GM08714 (cell line): ENCODE data around the gene ARGLU1.

ENCODE experiments used
- H3K4me3 ChIP-seq: fragments of 200-500 bp; sonication (Bioruptor generic); 2 replicates; pipeline ENCODE4 v1.5.1; 2014; ENCODE audit warnings: mild to moderate bottlenecking, low read length, inconsistent platforms
- ZNF274 ChIP-seq: IDR thresholded peaks from 2 replicates; pipeline ENCODE4 v1.6.1; 2012; ENCODE audit warnings: mild to moderate bottlenecking, low read depth, low read length

The ARGLU1 gene

DNA sequence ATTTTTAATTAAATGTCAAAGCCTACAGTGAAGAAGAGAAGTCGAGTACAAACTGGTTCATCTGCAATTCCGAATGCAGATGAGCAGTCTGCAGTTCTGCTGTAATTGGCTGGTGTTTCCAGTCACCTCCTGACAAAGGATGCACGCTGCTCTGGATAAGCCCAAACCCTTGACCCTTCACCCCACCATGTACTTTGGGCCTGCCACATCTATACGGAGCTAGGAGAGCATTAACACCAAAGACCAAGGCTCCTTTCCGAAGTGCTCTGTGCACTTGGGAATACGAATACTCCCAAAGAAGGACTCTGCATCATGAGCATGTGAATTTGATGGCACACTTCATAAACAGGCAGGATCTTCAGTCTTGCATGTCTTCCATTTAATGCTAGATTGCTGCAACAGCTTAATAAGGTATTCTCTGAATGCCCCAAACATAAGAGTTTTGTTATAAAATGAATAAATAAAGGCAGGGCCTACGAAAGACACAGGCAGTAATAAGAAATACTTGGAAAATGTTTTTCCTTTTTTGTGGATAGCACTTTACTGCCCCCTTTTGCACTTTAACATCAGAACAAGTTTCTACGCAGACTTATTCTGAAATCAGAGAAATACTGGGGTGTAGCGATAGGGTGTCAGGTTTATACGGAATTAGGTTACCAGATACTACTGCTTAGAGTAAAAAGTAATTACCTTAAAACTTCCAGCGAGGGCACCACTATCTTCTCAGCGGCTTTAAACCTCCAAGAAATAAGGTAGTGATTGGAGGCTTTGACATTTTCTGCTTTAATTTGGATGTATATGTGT is 47.5 kb downstream of the ARGLU1 start:
- no peak overlapping the region for H3K4me3 ChIP-seq
- no peak for TF ChIP-seq ZNF274

GRCh38 chr13:106518512-106518911 is 49.4 kb downstream of the ARGLU1 start:
- no peak overlapping the region for H3K4me3 ChIP-seq
- no peak for TF ChIP-seq ZNF274

- no peak overlapping the region for H3K4me3 ChIP-seq
- no peak for TF ChIP-seq ZNF274
Measured at GRCh38 chr13:106517109-106517847, 50.7 kb downstream of the ARGLU1 start.

DNA sequence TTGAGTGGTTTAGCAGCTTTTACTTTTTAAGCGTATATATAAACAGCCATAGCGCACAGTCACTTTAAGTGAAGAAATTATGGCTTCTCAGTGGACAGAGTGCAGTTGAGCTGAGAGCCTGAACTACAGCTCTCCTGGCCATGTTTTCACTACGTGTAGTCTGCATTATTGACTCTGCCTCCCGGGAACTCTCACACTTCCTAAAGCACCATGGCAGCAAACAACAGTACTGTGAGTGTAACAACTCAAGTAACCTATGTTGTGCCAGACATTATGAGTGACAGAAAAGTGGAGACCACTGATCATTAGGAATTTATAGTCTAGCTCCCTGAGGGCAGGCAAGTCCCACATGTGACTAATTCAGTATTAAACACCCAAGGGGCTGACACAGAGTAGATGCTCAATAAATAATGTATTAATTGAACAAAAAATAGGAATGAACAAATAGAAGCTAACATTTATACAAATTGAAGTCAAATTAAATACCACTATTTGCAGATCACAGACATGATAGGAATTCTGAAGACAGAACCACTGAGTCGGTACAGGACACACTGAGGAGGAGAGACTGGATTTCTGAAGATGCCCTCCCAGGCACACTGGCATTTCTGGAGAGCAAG is 52.2 kb downstream of the ARGLU1 start:
- no peak overlapping the region for H3K4me3 ChIP-seq
- TF ChIP-seq ZNF274, result no peak

- TF ChIP-seq ZNF274, result no peak
- no peak overlapping the region for H3K4me3 ChIP-seq
Measured at GRCh38 chr13:106514928-106515634, 52.9 kb downstream of the ARGLU1 start.

DNA sequence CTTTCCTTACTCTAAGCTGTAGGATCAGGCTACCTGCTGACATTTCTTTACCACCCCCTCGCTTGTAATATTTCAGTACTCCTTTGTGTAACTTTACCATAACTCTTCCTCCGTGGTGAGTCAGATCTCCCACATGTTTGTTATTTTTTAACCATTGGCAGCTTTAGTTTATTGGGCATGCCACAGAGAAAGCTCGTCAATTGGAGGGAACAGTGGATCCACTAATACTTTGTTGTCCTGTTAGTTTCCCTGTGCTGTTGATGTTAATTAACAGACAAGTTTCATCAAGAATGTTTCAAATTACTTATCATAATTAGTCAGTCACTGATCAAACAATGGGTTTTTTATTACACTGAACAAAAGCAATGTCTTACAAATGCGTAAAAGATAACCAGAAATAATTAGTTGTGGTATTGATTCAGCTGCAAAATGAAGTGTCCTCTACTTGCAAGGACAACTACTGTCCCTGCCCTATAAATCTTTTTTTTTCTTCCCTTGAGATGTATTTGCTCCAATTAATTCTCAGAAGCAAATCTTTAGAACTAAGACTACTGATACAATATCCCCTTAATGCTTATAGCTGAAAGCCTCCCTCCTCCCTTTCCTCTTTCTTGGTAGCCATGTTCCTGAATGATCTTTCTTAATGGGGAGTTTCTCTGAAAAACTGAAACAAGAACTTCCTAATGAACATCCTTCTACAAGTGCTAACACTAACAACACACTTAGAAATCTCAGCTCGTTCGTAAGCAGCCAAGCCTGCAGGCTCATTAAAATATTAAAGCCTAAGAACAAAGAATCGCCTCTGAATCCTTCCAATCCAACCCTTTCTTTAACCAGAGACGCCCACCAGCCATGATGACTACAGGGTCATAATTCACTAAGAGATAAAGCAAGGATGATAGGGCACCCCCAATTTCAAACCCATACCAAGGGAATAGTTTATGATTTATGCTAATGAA is 54.6 kb downstream of the ARGLU1 start:
- no peak overlapping the region for H3K4me3 ChIP-seq
- no peak for TF ChIP-seq ZNF274

DNA sequence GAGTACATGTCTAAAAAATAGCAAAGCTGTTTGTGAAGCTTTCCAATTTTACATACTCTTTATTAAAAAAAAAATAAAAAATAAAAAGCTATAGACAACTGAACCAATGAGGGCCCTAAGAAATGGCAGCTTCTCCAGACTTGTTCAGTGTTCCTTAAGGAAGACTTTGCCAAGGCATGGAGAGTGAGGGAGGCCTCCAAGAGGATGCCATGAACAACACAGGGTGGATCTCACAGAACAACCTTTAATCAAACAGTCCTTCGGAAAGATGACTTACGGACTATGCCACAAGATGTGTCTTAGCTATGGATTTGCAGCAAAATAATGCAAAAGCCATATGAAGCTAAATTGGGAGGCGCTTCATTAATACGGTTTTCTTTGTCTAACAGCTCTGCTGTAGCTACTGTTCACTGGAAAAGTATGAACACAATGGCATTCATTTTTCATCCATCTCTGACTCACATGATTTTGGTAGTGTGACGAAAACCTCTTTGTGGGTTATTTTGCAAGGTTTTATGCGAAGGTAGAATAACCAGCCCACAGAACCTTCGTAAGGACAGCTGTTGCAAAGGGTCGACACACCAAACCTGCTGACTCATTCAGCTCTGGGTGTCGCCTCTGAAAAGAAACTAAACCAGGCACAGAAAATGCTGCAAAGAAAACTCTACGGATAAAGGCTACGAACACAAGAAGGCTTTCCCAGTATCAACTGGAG is 60.2 kb downstream of the ARGLU1 start:
- TF ChIP-seq ZNF274, result no peak
- no peak overlapping the region for H3K4me3 ChIP-seq

GRCh38 chr13:106506286-106506685 is 61.7 kb downstream of the ARGLU1 start:
- no peak overlapping the region for H3K4me3 ChIP-seq
- no peak for TF ChIP-seq ZNF274

- TF ChIP-seq ZNF274, result no peak
- H3K4me3 ChIP-seq, result no peak overlapping the region
Measured at GRCh38 chr13:106505732-106506131, 62.2 kb downstream of the ARGLU1 start.

- no peak for TF ChIP-seq ZNF274
- no peak overlapping the region for H3K4me3 ChIP-seq
Measured at GRCh38 chr13:106505295-106505694, 62.6 kb downstream of the ARGLU1 start.

DNA sequence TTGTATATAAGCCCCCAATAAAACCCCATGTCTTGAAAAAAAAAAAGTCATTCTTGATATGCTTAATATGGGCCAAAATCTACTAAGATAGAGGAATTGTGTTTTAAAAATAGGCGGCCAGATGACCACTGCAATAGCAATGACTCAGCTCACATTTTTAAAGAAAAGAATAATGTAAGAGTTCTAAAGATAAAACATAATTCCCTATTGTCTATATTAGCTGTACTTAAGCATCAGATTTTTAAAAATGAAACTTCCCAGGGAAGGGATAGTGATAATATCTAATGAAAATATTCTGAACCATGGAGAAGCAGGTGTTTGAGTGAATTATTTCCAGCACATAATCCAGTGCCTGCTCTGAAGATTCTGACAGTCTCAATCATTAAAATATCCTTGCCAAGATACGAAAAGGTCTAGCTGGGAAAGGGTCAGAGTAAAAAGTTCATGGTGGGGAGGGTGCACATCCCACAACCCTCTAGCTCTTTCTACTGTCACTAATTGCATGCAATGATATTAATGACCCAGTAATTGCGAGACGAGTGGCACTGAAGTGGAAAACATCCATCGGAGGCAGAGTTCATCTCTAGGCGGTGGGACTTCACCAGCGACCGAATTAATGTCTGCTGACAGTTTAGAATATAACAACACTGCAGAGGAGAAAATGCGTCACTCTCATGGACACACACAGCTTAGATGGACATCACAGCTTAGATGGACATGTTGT is 64.0 kb downstream of the ARGLU1 start:
- no peak for TF ChIP-seq ZNF274
- H3K4me3 ChIP-seq, result no peak overlapping the region

DNA sequence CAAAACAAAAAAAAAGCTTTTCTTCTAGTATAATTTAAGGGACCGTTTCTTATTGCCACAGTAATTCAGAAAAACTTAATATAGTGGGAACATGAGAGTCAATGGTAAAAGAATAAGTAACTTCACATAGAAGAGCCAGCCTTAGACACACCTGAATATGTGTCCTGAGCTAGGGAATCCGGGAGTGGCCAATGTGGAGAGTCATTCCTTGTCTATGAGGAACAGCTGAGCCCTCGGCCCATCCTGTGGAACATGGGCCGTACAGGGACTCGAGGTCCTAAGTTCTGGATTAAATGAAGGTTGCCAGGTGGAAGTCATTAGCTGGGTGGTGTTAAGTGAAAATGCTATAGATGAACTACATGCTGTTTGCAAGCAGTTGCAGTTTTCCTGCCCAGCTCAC is 64.7 kb downstream of the ARGLU1 start:
- no peak overlapping the region for H3K4me3 ChIP-seq
- TF ChIP-seq ZNF274, result no peak

GRCh38 chr13:106500445-106500844 is 67.5 kb downstream of the ARGLU1 start:
- TF ChIP-seq ZNF274, result no peak
- no peak overlapping the region for H3K4me3 ChIP-seq
